ENCODE data around the gene KCNMA1. TPM values are rescaled to one million over a fixed set of nuclear protein-coding genes. Genes with fewer than 3 reads are reported as not detected.

Gene KCNMA1
- total RNA-seq, 3 donors from 2014 or later = 13.6 to 37.8 (median 15.1) TPM

- Histone ChIP-seq H3K36me3 (no peaks in the 10 kb centered on the region), H3K27ac (no peak overlapping the region), H3K4me3 (no peak overlapping the region), H3K4me1 (no peaks in the 10 kb centered on the region), H3K9me3 (no peaks in the 10 kb centered on the region), H3K27me3 (no peaks in the 10 kb centered on the region)
- TF ChIP-seq POLR2A (IDR thresholded peaks at IDR 0.05) = no peak
- no peak for TF ChIP-seq CTCF (IDR thresholded peaks at IDR 0.05)
- TF ChIP-seq POLR2AphosphoS5 (IDR thresholded peaks at IDR 0.05) = no peak
- intact Hi-C loops (cut with DNase I; ENCODE audit: low total_unique reads) = no loop called here
- no peak for DNase-seq (ENCODE audit: low spot score in 2 of 2)
These were observed 280.4 kb downstream of the KCNMA1 start for GRCh38 chr10:77357185-77357584.

- TF ChIP-seq CTCF (IDR thresholded peaks at IDR 0.05) = no peak
- TF ChIP-seq POLR2AphosphoS5 (IDR thresholded peaks at IDR 0.05) = no peak
- no peak for TF ChIP-seq POLR2A (IDR thresholded peaks at IDR 0.05)
- no peak overlapping the region for H3K4me3 ChIP-seq
- H3K36me3 ChIP-seq = no peaks in the 10 kb centered on the region
- no peaks in the 10 kb centered on the region for H3K27me3 ChIP-seq
- intact Hi-C loops (cut with DNase I; ENCODE audit: low total_unique reads) = no loop called here
- no peak for DNase-seq (ENCODE audit: low spot score in 2 of 2)
- H3K9me3 ChIP-seq = no peaks in the 10 kb centered on the region
- H3K27ac ChIP-seq = no peak overlapping the region
- no peaks in the 10 kb centered on the region for H3K4me1 ChIP-seq
These were observed 281.8 kb downstream of the KCNMA1 start for GRCh38 chr10:77355844-77356243.

GRCh38 chr10:77351386-77351785 is 286.2 kb downstream of the KCNMA1 start:
- H3K27me3 ChIP-seq = no peaks in the 10 kb centered on the region
- no peaks in the 10 kb centered on the region for H3K9me3 ChIP-seq
- H3K36me3 ChIP-seq = no peaks in the 10 kb centered on the region
- H3K4me1 ChIP-seq = no peaks in the 10 kb centered on the region
- no peak overlapping the region for H3K27ac ChIP-seq
- H3K4me3 ChIP-seq = no peak overlapping the region
- TF ChIP-seq POLR2A (IDR thresholded peaks at IDR 0.05) (no peak), POLR2AphosphoS5 (IDR thresholded peaks at IDR 0.05) (no peak), CTCF (IDR thresholded peaks at IDR 0.05) (no peak)
- intact Hi-C loops (cut with DNase I; ENCODE audit: low total_unique reads) = no loop called here
- DNase-seq (ENCODE audit: low spot score in 2 of 2) = no peak

- Histone ChIP-seq H3K4me1 (no peaks in the 10 kb centered on the region), H3K27me3 (no peaks in the 10 kb centered on the region), H3K9me3 (no peaks in the 10 kb centered on the region), H3K4me3 (no peak overlapping the region), H3K27ac (no peak overlapping the region), H3K36me3 (no peaks in the 10 kb centered on the region)
- DNase-seq (ENCODE audit: low spot score in 2 of 2) = no peak
- intact Hi-C loops (cut with DNase I; ENCODE audit: low total_unique reads) = no loop called here
- TF ChIP-seq POLR2AphosphoS5 (IDR thresholded peaks at IDR 0.05) (no peak), CTCF (IDR thresholded peaks at IDR 0.05) (no peak), POLR2A (IDR thresholded peaks at IDR 0.05) (no peak)
These were observed 286.9 kb downstream of the KCNMA1 start for GRCh38 chr10:77350711-77351119.

GRCh38 chr10:77350134-77350533 is 287.5 kb downstream of the KCNMA1 start:
- Histone ChIP-seq H3K9me3 (no peaks in the 10 kb centered on the region), H3K4me3 (no peak overlapping the region), H3K36me3 (no peaks in the 10 kb centered on the region), H3K27me3 (no peaks in the 10 kb centered on the region), H3K4me1 (no peaks in the 10 kb centered on the region), H3K27ac (no peak overlapping the region)
- DNase-seq (ENCODE audit: low spot score in 2 of 2) = no peak
- TF ChIP-seq POLR2A (IDR thresholded peaks at IDR 0.05) = no peak
- TF ChIP-seq POLR2AphosphoS5 (IDR thresholded peaks at IDR 0.05) = no peak
- TF ChIP-seq CTCF (IDR thresholded peaks at IDR 0.05) = no peak
- intact Hi-C loops (cut with DNase I; ENCODE audit: low total_unique reads) = no loop called here
